ENCODE measurements around the gene ZBTB40. TPM values are rescaled to one million over a fixed set of nuclear protein-coding genes. Genes with fewer than 3 reads are reported as not detected.

ZBTB40 gene
- total RNA-seq, 6 experiments from 2014 or later = 6.2 to 7.6 (median 7.0) TPM

- no peak overlapping the region for H3K4me3 ChIP-seq
- no peaks in the 10 kb centered on the region for H3K9me3 ChIP-seq
- peaks cover 0 to 16% (median 5%) of the 10 kb centered on the region in 4 donors for H3K4me1 ChIP-seq
- peaks cover 0 to 52% (median 26%) of the 10 kb centered on the region in 4 donors for H3K36me3 ChIP-seq
- TF ChIP-seq CTCF (IDR thresholded peaks at IDR 0.05) (no peak), POLR2A (IDR thresholded peaks at IDR 0.05) (no peak)
- H3K27ac ChIP-seq = no peak overlapping the region
- WGBS (ENCODE audit: insufficient coverage, low coverage, low lambda C conversion rate, missing lambda C conversion rate) = 92% methylated on average over 7 of the region's 10 CpGs
- no peak for DNase-seq
- ATAC-seq = no peak
- intact Hi-C loops (cut with DNase I) = no loop called here
- H3K27me3 ChIP-seq = no peaks in the 10 kb centered on the region
These were observed 55.9 kb downstream of the ZBTB40 start for GRCh38 chr1:22507587-22507986.

GRCh38 chr1:22508329-22508728 is 56.7 kb downstream of the ZBTB40 start:
- TF ChIP-seq POLR2A (IDR thresholded peaks at IDR 0.05) (no peak), CTCF (IDR thresholded peaks at IDR 0.05) (no peak)
- ATAC-seq = no peak
- no peak overlapping the region for H3K27ac ChIP-seq

GRCh38 chr1:22508991-22509390 is 57.3 kb downstream of the ZBTB40 start:
- H3K27ac ChIP-seq = no peak overlapping the region
- no peaks in the 10 kb centered on the region for H3K9me3 ChIP-seq
- peaks cover 0 to 66% (median 31%) of the 10 kb centered on the region in 4 donors for H3K36me3 ChIP-seq
- no peaks in the 10 kb centered on the region for H3K27me3 ChIP-seq
- intact Hi-C loops (cut with DNase I) = no loop called here
- H3K4me3 ChIP-seq = no peak overlapping the region
- WGBS (ENCODE audit: insufficient coverage, low coverage, low lambda C conversion rate, missing lambda C conversion rate) = 38% methylated on average over 1 of the region's 3 CpGs
- ATAC-seq = no peak
- TF ChIP-seq CTCF (IDR thresholded peaks at IDR 0.05) = no peak
- TF ChIP-seq POLR2A (IDR thresholded peaks at IDR 0.05) = no peak
- DNase-seq = no peak
- peaks cover 0 to 7% (median 3%) of the 10 kb centered on the region in 4 donors for H3K4me1 ChIP-seq

More at GRCh38 chr1:22508329-22508728, 56.7 kb downstream of the ZBTB40 start:
- intact Hi-C loops (cut with DNase I) = no loop called here
- Histone ChIP-seq H3K9me3 (no peaks in the 10 kb centered on the region), H3K36me3 (peaks cover 0 to 60% (median 31%) of the 10 kb centered on the region in 4 donors), H3K4me1 (peaks cover 0 to 12% (median 5%) of the 10 kb centered on the region in 4 donors), H3K4me3 (no peak overlapping the region), H3K27me3 (no peaks in the 10 kb centered on the region)
- DNase-seq = no peak
- WGBS (ENCODE audit: insufficient coverage, low coverage, low lambda C conversion rate, missing lambda C conversion rate) = 50% methylated on average over 2 of the region's 5 CpGs

- H3K36me3 ChIP-seq = peaks cover 0 to 74% (median 35%) of the 10 kb centered on the region in 4 donors
- intact Hi-C loops (cut with DNase I) = no loop called here
These were observed 58.2 kb downstream of the ZBTB40 start for GRCh38 chr1:22509815-22510214.

More at GRCh38 chr1:22509815-22510214, 58.2 kb downstream of the ZBTB40 start:
- H3K4me3 ChIP-seq = no peak overlapping the region
- no peak overlapping the region for H3K27ac ChIP-seq
- no peaks in the 10 kb centered on the region for H3K9me3 ChIP-seq
- DNase-seq (no peak), ATAC-seq (no peak)
- H3K27me3 ChIP-seq = no peaks in the 10 kb centered on the region
- TF ChIP-seq CTCF (IDR thresholded peaks at IDR 0.05) (no peak), POLR2A (IDR thresholded peaks at IDR 0.05) (no peak)
- no peaks in the 10 kb centered on the region for H3K4me1 ChIP-seq
